ENCODE data around the gene ATG12.

DNA sequence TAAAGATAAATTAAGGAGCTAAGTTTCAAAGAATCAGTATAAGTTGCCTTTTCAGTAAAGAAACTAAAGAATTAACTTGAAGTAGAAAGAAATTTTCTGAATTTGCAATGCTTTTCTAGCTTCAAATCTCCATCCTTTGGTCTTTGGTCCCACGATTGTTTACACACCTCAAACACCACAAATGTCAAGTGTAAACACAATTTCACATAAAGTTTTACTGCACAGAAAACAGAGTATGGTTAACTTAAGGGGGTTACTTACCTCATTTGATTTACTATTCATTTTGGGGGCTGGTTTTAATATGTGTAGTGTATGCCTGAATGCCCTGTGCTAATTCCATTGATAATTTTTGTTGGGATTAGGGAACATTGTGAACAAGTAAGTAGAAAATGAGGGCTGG, 29.0 kb downstream of the ATG12 start:
- TF ChIP-seq, protein P1, sequence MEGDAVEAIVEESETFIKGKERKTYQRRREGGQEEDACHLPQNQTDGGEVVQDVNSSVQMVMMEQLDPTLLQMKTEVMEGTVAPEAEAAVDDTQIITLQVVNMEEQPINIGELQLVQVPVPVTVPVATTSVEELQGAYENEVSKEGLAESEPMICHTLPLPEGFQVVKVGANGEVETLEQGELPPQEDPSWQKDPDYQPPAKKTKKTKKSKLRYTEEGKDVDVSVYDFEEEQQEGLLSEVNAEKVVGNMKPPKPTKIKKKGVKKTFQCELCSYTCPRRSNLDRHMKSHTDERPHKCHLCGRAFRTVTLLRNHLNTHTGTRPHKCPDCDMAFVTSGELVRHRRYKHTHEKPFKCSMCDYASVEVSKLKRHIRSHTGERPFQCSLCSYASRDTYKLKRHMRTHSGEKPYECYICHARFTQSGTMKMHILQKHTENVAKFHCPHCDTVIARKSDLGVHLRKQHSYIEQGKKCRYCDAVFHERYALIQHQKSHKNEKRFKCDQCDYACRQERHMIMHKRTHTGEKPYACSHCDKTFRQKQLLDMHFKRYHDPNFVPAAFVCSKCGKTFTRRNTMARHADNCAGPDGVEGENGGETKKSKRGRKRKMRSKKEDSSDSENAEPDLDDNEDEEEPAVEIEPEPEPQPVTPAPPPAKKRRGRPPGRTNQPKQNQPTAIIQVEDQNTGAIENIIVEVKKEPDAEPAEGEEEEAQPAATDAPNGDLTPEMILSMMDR (IDR thresholded peaks at IDR 0.05) = no peak
- no peak for TF ChIP-seq ZFX (IDR thresholded peaks at IDR 0.05; ENCODE audit: borderline replicate concordance)
